TTC549 (cell line): ENCODE measurements around the gene ZNF827.

ENCODE experiments used
- FAIRE-seq: peaks from 2 replicates; lab custom pipeline; 2012; peaks lifted over from hg19 to GRCh38; lab: Jason Lieb, UNC

The ZNF827 gene

DNA sequence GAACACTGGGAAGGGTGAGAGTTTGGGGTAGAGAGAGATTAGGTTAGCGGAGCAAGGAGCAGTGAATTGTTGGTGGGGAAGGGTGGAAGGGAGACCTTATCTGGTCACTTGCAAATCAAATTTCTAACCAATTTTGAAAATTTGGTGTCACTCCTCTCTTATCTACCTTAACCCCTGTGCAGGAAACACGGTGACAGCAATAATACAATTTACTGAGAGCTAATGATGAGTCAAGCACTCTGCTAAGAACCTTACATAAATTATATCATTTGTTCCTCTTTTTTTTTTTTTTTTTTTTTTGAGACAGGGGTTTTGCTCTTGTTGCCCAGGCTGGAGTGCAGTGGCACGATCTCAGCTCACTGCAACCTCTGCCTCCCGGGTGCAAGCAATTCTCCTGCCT lies 142.3 kb downstream of the ZNF827 start:
- FAIRE-seq = no peak

DNA sequence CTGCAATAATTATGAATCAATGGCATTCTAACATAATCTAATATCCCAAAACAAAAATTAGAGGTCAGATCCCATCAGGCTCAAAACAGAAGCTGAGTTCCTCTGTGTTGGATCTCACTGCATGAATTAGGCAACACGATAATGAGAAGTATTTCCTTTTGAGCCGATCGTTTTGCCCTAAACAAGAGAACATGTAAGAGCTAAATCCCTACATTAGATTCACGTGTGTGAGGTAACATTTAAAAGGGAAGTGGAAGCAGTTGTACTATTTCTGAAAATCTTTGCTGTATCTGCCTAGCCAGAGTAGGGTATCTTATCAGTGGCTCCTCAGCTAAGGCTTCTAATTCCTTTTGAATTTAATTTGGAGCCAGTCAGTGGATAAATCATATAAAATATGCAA lies 143.1 kb downstream of the ZNF827 start:
- no peak for FAIRE-seq

- FAIRE-seq = no peak
Observed at GRCh38 chr4:145792429-145792828, 146.2 kb downstream of the ZNF827 start.

DNA sequence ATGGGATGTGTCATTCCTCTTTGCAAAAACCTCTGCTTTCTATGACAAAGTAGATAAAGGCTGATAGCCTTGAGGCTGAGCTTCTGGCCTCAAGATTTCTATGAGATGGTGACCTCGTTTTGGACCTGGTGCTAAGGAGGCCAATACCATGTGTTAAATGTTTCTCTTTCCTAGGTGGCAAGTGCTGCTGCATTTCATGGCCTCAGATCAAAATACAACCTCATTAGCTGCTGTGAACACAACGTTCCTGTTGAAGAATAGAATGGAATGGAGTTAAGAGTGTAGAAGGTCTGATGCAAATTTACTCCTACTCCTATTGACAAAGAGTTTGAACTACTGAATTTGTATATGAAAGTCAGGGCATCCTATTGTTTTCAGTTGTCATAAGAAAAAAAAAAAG lies 146.6 kb downstream of the ZNF827 start:
- FAIRE-seq = no peak

DNA sequence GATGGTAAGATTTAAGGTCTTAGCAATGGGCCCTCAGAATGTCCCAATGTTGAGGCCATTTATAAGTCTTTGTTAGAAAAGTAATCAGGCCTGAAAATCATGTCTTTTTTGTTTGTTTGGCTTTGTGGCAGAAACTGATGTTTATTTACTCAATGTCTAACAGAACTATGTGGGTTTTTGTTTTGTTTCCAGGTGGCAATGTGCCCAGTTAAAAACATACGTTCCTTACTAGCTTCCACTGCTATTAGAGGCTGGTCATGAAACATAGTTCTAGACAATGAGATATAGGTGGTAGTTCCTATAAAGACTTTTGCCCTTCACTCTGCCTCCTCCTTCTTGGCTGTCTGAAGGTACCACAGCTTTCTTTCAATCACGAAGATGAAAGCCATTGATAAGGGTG lies 149.9 kb downstream of the ZNF827 start:
- no peak for FAIRE-seq

DNA sequence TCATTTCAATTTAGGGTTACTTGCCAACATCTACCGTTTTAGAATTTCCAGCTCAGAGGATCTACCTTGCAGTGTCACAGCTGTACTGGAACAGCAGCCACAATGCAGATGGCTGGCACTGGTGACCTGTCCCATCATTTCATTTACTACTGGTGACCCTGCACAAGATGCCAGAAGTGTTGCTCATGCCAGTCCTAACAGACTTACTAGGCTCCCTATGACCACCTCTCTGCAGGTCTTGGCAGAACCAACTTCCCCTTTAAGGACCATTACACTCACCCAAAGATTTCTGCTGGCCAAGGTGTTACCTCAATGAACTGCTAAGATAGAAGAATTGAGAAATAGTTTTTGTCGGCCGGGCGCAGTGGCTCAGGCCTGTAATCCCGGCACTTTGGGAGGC lies 151.8 kb downstream of the ZNF827 start:
- FAIRE-seq = no peak

DNA sequence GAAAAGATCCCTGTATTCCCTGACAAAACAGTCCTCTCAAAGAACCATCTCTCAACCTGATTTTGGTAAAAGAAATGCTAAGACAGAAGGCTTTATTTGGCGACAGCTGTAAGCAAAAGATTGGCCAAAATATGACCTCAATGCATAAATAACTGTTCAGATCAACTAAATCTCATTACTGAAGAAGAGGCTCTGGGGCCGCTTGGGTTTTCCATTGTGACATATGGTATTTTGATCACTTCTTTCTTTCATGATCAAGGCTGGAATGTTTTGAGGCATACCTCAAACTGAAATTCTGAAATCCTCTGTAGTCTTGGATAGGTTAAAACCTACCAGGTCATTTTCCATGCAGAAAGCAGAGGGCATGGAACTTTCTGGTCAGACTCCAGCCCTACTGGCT lies 152.4 kb downstream of the ZNF827 start:
- no peak for FAIRE-seq

GRCh38 chr4:145785391-145786008 lies 153.1 kb downstream of the ZNF827 start:
- FAIRE-seq = no peak

DNA sequence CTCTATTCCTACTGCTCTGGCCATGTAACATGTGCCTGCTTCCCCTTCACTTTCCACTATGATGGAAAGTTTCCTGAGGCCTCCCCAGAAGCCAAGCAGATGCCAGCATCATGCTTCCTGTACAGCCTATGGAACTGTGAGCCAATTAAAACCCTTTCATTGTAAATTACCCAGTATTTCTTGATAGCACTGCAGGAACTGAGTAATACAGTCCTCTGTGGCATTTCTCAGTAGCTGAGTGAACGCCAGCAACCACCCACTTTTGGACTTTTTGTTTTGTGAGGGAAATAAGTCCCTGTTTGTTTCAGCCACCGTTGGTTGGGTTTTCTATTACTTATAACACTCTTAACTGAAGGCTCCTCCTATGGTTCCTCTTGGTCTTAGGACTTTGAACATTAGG lies 154.6 kb downstream of the ZNF827 start:
- FAIRE-seq = no peak

GRCh38 chr4:145782756-145783155 lies 155.9 kb downstream of the ZNF827 start:
- FAIRE-seq = no peak

GRCh38 chr4:145781351-145781750 lies 157.3 kb downstream of the ZNF827 start:
- no peak for FAIRE-seq

DNA sequence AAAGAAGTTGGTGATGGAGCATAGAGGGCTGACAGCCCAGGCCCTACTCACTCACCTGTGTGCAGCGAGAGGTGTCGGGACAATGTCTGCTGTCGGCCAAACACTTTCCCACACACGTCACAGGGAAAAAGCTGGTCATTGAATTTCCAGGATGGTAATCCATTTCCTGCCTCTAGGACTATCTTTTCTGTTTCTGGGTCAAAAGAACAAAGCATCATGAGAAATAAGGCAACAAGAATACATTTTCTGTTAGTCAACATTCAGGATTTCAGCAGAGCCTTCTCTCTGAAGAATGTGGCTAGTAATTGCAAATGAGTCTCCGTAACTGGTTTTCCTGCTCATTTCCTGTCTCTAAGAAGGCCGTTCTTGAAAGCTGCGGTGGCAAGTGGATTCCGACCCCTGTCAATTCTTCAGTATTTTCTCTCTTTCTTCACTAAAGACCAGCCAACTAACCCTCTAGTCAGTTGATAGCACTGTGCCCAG lies 159.3 kb downstream of the ZNF827 start:
- FAIRE-seq = no peak

- no peak for FAIRE-seq
Observed at GRCh38 chr4:145776208-145776607, 162.4 kb downstream of the ZNF827 start.

DNA sequence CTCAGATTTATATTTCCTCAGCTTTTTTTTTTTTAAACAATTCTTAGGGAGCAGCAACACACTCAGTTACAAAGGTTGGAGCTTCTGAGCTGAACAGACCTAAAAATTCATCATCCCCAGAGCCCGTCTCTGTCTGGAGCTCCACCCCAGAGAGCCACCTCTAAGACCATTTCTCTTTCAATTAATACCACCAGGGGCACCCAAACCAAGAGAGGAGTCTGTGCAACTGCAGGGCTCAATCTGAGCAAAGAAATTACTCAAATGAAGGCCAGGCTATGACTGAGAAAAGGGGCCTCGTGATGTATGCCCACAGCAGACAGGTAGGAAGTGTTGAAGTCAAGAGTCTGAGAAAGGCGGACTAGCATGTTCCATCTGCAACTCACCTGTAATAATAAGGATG lies 163.2 kb downstream of the ZNF827 start:
- FAIRE-seq = no peak

DNA sequence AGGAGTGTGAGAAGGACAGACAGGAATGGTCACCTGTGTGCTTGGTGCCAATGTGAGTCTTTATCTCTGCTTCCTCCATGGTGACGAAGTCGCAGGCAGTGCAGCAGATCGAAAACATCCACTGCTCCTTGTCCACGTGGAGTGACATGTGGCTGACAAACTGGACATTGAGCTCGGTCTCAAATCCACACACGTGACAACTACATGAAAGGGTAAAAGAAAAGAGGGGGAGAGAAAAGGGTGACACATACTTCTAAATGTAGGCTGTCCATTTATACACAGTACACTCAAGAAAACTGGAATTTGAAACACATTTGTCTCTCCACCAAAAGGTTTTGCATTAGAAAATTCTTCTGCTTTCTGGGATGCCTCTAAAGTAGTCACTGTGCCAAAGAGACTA lies 164.2 kb downstream of the ZNF827 start:
- no peak for FAIRE-seq

GRCh38 chr4:145773581-145774234 lies 164.9 kb downstream of the ZNF827 start:
- no peak for FAIRE-seq

- no peak for FAIRE-seq
Observed at GRCh38 chr4:145772347-145772746, 166.3 kb downstream of the ZNF827 start.

DNA sequence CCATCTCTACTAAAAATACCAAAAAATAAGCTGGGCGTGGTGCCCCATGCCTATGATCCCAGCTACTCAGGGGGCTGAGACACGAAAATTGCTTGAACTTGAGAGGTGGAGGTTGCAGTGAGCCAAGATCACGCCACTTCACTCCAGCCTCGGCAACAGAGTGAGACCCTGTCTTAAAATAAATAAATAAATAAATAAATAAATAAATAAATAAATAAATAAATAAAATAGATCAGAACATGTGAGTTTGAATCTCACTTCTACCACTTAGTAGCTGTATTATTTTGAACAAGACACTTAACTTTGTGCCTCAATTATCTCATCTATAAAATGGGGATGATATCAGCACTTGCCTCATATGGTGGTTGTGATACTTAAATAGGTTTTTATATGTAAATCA lies 168.5 kb downstream of the ZNF827 start:
- FAIRE-seq = no peak

DNA sequence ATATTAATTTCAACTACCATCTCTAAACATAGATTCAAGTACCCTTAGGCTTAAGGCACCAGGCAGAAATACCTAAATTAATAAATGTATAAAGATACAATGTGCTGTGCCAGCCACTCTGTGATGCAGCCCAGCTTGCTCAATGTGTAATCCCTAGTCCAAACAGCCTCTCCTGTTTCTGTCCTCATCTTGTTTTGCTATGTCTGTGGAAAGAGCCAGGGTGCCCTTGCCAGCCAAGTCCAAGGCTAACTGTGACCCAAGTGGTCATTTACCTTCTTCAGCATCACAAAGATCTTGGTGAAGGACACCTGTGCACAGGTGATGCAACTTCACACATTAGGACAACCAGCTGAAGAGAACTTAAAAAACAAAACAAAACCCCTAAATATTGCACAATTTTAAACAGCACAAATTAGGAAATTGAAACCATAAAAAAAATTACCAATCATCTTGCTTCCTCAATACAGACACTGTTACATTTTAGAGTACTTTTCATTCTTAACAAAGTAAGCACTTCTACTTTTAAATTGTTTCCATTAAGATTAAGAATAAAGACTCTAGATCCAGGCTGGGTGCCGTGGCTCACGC lies 169.1 kb downstream of the ZNF827 start:
- no peak for FAIRE-seq

DNA sequence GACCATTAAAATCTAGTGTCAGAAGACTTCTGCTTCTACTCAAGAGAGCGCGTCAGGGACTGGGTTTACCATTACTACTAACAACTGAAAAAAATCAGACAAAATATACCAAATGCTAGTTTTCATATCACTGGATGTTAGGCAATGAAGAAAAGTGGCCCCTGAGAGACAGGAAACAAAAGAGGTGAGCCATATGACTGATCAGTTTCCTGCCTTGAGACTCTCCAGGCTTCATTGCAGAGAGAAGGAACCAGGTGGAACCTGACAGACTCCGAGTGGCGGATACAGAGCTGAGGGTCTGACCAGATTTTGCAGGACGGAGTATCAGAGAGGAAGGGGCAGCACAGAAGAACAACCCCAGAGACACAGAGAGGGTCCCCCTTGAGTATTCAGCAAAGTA lies 172.3 kb downstream of the ZNF827 start:
- FAIRE-seq = no peak

DNA sequence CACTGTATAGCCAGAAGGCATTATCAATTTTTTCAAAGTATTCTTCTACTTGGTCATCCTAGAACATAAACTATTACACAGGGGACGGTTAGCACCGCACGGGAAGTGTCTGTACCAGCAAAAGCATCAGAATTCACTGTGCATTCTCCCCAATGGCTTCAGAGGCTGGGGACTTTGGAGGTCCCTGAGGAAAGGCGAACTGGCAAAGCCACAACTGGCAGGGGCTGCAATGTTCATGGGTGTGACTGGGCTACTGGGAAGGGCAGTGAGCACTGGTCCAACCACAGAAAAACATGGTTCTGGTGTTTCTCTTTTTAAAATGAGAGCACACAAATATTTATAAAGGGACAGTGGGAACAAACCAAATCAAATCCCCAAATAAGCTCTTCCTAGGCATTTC lies 175.2 kb downstream of the ZNF827 start:
- no peak for FAIRE-seq

DNA sequence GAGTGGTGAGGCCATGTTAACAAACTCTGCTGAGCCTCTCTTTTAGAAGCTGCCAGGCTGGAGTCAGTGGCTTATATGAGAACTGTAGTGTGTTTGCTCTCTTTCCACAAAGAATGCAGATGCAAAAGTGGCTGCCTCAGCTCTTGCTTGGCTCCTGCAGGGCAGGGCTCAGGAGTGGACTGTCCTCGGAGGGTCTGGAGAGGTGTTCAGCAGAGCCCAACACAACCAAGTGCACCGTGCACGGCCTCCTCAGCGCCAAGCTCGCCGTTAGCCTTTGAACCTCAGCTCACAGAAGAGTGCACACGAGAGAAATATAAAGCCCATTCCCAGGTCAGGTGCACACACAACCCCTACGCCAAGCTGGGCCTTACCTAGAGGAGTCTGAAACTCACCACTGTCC lies 175.9 kb downstream of the ZNF827 start:
- FAIRE-seq = no peak

GRCh38 chr4:145760961-145761929 lies 177.4 kb downstream of the ZNF827 start:
- FAIRE-seq = no peak
